NCI-H748 treated with DMSO at 0.1 percent for 48 hours (cell line): ENCODE measurements around the gene CDC6.

ENCODE experiments used
- DNase-seq: peaks from one replicate; lab custom pipeline; 2025; lab: John Stamatoyannopoulos, UW

Gene CDC6

DNA sequence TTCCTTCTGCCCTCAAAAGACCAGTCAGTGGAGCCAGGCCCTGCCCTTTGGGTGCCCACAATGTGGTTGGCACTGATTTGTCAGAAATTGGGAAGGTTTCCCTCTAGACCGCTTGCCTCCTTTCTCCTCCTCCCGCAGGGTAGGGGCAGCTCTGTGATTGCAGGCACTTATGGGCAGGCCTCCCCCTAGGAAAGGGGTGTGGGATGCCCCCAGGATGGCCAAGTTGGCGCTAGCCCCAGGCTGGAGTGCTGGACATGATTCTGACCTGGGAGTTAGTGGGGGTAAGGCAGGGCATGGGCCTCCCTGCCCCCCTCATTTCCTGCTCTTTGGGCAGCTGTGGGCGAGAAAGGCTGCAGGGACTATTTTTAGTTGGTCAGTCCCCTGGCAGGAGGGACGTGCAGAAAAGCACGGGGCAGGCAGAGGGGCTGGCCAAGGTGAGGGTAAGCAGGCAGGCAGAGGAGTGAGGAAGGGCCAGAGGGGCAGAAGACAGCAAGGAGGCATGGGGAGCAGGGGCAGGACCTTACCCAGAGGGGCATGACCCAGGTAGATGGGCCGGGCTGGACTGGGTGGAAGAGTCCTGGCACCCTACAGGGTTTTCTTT, 24.6 kb downstream of the CDC6 start:
- no peak for DNase-seq

DNA sequence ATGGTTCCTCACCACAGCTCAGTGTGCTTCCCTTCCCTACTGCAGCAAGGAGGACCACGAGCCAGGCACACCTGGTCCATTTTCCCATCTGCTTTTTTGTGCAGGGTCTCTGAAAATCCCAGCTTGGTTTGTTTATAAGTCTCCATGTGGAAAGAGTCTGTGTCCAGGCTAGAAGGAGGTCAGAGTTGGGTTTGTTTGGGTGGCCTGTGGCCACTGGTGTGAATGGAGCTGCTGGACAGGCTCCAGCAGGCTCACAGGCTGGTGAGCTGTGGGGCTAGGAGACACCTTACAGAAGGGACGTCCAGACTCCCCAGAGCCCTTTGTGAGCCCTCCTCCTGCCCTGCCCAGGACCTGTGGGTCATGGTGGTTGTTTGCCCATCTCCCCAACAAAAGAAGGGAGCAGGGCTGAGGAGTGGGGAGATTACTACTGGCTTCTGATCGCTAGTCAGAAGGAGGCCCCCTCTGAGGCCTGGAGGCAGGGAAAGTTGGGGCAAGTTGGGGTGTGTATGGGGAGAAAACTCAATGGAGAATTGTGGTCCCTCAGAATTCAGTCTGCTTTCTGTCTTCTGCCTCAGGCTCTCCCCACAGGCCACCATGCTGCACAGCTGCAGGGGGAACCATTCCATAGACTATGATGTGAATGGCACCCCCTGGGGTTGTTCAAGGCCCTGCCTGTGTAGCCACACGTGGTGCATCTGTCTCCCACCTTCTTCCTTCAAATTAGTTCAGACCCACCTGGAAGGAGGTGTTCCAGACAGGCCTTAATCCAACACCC, 25.4 kb downstream of the CDC6 start:
- no peak for DNase-seq

DNA sequence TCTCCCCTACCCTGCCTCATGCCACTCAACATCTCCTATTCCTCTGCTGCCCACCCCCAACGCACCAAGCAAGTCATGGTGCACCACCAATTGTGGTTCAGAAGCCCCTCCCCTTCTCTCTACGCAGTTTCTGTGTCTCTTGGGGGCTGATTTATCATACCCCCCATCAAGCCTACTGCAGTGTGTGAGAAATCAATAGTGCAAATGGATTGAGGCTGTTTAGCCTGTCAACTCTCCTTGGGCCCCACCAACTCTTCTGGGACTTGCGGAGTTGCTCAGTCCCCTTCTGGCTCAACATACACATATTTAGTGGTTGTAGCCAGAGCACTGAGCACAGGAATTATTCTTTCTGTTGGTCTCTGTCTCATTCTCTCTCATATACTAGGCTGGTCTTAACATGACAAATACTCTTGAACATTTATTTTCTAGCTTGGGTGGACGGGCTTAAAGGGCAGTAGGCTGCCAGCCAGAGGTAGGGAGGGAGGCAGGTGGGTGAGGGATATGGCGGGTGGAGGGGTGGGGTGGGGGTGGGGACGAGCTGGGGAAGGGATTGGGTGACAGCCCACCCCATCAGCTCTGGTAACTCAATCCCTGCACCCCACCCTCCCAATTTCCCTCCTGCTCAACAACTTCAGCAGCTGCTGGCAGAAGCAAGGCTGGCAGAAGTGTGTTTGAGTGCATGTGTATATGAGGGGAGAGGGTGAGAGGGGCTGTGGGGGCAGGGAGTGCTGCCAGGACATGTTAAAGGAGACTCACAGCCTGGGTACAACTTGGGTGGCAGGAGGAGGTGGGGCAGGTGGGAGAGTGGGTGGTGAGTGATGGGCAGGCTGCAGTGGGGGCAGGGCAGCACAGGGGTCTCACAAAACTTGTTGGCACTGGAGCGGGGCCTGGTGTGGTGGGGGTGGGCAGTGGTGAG, 26.2 kb downstream of the CDC6 start:
- DNase-seq: no peak

DNA sequence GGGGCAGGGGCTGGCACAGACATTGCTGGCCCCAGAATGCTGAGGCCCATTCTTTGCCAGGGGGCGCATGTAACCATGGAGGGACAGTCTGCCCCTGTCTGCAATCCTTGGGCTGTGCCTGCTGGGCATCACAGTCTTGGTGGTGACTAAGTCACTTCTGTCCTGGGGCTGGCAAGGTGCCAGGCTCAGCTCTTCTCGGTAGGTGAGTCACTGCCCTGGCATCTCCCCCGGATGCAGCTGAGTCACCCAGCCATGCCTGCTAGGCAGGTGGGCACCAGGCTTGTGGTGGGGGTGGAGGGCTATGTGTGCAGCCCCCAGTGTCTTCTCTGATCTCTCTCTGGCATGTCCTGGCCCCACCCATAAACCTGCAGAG, 26.9 kb downstream of the CDC6 start:
- no peak for DNase-seq

DNA sequence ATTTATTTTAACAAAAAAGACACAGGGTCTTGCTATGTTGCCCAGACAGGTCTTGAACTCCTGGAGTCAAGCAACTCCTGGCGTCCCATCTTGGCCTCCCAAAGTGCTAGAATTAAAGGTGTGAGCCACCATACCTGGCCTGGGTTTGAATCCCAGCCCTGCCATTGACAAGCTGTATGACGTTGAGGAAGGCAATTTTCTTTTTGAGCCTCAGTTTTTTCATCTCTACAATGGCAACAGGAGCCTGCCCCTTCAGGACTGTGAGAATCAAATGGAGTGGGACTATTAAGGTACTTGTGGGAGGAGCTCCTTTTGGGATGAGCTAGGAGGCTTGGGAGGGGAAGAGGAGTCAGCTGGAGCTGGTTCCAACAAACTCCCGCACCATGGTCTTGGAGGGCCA, 27.5 kb downstream of the CDC6 start:
- DNase-seq: no peak

DNA sequence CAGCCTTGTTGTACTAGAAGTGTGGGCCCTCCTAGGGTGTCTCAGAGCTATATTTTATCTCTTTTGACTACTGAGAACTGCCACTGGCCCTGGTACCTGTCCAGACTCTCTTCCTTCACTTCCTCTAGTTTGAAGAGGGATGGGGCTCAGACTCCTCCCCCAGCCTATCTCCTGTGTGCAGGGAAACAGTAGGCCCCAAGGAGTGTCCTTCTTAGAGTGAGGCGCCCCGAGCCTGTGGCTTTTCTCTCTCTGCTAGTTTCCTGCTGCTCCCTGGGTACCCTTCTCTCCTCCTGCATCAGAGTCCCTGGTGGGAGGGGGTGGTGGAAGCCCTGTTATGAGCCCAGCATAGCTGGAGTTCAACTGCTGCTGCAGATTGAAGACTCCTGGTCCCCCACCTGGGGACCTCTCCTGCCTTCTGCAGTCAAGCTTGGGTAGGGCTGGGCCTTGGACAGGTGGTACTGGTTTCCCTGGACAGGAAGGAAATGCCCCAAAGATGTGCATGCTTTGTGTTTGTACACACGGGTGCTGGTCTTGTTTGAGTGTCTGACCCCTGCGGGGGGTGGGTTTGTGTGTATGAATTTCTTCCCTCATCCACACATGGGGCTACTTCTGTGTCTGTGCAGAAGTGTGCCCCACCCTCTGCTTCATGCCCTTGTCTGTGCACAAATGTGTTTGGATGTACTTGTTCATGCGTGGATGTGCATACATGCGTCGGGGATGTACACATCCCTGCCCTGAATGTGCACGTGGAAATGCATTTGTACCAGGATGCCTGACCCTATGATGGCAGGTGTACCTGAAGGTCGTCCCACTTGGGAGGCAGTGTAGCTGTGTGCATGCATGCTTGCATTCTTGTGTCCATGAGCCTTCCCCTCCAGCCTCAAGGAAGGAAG, 28.2 kb downstream of the CDC6 start:
- no peak for DNase-seq

DNA sequence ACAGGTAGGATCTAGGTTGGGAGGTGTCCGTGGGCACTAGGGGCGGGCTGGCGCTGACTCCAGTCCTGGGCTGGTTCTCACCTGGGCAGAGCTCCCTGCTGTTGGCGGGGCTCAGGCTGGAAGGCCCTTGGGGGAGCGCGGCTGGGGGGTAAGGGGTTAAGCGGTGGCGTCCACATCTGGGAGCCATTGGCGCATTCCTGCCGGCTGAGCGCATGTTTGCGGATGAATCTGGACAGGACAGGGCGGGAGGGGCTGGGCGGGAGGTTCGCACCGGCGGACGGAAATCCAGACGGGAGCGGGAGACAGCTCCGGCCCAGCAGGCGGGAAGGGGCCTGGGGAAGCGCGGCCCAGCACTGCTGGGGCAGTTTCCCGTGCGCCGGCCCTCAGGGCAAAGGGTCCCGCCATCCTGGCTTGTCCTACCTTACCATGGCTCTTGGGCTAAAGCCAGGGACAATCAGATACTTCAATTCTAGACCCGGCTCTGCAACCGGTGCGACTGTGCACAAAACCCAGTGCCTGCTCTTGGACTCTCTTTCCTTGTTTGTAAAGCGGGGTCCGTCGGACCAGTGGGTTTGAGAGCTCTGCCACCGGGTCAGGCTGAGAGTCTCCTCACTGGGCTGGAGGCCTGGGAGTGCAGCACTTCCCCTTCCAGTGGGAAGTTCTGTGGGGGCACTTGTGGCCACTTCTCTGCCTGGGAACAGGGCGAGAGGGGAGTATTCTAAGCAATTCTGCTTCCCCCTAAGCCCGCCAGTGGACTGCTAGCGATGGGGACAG, 29.1 kb downstream of the CDC6 start:
- no peak for DNase-seq

DNA sequence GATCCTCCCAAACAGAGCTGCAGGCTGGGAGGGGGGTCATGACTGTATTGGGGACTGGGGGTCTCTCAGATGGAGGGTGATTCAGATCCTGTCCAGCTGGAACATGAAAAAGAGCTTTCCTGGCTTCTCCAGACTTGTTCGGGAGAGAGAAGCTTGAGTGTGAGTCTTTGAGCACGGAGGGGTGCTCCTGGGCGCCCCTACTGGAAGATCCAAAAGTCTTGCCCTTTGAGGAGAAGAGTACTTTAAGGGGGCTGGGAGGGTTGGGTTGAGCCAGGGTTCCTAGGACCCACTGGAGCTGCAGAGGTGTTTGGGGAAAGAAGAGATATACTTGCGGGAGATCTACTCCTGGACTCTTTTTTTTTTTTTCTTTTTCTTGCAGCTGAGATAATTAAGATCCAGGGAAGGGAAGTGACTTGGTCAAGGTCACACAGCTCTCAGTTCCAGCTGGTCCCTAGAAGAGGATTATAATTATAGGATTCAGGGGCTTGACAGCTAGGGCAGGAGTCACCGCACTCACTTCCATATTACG, 29.7 kb downstream of the CDC6 start:
- no peak for DNase-seq

DNA sequence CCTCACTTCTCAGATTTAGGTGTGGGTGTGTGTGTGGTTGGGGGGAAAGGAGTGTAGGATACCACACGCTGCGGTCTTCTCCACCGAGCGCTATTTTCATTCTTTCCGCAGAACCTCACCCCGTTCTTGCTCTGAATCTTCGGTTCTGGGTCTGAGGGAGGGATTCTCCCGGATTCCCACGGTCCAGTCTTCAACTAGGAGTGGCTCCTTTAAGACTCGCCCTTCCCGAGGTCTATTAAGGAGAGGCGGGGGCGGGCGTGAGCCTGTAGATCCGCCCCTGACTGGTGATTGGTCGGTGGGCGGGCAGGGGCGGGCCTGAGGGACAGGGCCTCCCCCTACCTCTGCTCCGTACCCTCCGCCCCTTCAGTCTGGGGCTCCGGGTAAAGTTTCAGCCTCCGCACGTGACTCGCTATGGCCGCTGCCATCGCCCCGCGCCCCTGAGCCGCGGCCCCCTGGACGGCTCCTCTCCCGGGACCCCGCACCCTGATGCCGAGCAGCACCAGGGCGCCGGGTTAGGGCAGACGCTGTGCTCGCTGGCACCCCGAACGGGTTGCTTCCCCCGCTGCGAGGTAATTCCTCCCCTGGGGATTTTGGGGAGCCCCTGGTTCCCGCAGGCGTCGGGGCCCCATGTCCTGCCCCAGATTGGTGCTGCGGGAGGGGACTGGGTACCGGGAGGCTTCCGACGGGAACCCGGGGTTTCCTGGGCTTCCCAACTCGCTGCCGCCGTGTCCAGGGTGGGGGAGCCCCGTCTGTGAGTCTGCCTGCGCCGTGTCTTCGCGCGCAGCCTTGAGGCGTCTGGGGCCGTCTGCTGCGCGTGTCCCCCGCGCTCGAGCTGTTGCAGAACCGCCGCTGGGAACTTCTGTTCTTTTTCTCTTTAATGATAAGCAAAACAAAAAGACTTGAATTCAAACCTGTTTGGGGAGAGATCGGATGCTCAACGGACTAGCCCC, 30.5 kb downstream of the CDC6 start:
- DNase-seq: peak; percentile 82

DNA sequence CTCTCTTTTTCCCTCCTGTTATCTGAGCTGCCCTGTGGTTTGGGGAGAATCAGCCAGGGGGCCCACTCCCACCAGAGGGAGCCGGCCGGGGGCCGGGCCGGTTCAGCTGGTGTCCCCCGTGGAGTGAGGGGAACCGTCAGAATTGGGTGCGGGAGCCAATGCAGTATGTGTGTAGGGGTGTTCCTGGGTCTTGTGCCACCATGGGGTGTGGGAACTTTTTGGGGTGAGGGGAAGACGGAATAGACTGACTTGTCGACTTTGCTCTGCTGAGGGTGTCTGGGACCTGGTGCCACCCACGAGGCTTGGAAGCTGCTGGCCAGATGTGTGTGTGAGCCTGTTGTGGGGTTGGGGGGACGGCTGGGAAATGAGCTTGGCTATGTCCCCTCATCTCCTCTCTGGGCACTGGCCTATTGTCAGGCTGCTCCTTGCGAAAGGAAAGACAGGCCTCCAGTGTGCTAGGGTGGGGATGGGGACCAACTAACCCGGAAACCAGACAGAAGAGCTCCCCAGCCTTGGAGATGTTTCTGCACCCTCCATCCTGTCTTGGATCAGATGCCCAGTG, 31.2 kb downstream of the CDC6 start:
- DNase-seq: no peak

DNA sequence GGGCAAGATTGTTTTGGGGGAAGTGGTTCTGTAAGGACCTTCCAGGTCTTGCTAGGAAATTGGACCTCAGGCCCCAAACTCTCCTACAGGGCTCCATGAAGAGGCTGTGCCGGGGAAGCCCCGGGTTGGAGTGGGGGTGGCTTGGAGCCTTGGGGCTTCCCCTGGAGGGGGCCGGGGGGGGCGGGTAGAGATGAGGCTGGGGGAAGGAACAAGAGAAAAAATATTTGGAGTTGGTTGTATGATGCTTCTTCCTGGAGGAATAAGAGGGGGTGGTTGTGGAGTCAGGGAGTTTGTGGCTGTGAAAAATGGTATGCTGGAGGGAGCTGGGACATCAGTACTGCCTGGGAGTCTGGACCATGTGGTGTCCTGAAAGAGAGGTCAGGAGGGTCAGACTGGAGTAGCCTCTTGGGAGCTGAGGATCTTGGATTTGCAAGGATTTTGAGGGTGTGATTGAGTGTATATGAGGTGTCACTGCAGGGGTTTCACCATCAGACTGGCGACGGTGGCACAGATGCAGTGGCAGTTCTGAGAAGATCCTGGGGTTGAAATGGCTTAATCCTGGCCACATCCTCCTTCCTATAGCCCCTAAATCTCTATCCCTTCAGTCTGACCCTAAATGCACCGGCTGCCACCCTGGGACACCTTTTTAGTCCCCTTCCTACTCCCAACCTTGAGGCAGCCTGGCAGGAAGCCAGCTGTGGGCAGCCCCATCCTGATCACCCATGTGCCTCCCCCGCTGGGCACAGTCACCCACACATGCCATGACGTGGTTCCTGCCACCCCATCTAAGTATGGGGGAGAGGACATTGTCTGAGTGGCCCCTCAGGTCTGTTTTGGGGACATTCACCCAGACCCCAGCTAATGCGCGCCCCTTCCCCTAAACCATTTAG, 32.2 kb downstream of the CDC6 start:
- DNase-seq: no peak

DNA sequence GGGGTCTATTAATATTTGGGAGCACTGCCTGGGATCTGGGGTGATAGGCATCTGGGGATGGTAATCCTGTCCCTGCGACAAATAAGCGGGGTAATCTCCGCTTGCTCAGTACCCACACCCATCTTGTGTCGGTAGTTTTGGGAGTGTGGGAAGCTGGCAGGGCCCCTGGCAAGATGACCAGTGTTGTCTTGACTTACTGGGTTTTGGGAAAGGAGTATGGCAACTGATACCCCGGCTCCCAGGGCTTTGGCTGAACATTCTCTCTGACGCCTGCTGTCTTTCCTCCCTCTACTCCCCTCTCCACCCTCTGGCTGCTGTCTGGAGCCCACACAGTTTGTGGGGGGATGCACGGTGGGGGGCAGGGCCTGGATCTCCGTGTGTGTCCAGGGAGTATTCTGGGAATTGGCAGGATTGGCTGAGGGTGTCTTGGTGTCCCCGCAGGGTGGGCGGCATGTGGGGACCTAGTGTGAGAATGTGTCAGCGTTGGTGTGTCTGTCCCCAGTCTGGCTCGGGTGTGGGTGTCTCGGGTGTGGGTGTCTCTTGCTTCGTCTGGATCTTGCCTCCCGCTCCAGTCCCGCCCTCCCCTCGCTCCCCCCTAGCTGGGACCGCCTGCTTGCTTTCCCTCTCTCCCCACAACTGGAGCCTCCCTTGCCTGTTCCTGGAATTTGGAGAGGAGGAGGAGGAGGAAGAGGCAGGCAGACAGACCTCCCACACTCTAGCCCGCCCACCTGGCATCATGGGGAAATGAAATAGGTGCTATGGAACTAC, 33.3 kb downstream of the CDC6 start:
- no peak for DNase-seq

DNA sequence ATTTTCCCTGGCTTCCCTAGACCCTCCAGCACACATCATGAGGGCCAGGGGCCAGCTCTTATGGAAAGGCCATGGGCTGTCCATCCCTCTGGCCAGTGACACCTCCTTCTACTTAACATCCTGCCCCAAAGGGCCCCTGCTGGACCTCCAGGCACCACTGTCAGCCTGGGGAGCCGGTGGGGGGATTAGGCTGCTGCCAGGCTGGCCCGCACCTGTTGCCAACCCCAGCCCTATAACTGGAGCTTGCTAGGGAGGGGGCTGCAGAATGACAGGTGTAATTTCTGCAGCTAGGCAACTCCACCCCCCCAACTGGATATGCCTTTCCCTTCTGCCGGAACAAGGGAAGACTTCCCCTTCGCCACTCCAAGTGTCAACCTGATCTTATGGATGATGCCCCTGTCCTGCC, 33.8 kb downstream of the CDC6 start:
- DNase-seq: no peak

DNA sequence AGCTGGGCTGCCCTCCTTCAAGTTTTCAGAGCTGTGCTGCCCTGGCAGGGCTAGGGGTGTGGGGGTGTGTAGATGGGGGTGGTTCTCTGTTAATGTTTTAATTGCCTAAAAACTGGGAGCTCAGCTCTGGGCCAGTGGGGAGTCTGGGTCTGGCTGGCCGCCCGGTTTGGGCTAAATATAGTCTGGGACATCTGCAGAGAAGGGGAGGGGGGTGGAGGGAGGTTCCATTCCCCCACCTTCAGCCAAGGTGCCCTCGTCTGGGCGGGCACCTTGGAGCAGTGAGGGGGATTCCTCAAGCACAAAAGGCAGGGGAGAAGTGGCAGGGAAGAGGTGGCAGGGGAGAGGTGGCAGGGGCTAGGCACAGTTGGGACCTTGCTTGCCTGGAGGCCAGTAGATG, 34.3 kb downstream of the CDC6 start:
- no peak for DNase-seq

DNA sequence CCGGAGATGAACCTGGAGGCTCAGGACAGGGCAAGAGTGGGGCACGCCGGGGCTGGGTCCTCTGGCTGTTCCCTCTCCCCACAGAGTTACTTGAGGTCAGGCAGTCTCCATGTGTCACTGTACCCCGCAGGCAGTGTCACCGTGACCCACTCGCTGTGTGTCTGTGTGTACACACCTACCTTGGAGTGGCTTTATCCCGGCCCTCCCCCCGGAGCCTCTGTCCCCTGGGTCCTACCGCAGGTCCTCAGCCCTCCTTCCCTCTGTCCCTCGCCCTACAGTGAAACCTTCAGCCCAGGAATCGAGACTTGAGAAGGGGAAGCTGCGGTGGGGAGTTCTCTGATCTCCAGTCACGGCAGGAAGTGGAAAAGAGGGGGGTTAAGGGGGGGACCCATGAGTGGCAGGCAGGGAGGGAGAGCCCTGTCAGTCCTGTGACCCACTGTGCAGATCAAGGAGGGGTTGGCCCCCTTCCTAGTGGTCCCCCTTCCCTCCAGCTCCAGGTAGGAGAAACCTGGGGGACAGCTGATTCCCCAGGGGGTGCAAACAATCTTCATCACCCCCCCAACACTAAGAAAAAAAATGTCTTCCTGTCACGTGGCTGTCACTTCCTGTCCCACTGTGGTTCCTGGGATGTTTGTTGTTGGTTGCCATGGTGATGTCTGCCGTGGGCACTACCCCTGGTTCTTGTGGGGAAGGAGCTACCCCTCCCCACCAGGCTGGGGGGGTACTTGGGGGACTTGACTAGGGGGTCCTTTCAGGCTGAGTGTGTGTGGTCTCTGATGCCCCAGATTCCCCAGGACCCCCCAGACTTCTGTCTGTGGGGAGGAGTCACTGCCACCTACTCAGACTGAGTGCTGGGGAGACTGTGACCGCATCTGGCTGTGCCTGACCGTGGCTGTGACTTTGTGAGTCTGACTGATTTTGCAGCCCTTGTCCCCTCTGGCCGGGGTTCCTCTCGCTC, 35.0 kb downstream of the CDC6 start:
- DNase-seq: no peak
